Lung (tissue), 12 donors: Measurements from ENCODE around the gene FRK. TPM values are rescaled to one million over a fixed set of nuclear protein-coding genes. Genes with fewer than 3 reads are reported as not detected.

ENCODE experiments used
- ATAC-seq: fragments of 200-7000 bp; cut with Tn5 transposase; one replicate; pipeline ENCODE4 v1.9.1; 2020; ENCODE audit warnings: moderate number of reproducible peaks; ENCODE audit not compliant: insufficient read depth, low FRiP score
- DNase-seq, 3 donors: peaks; one replicate each; pipeline ENCODE4 v3.0.0-alpha.2; 2013 to 2017
- H3K27ac ChIP-seq, 2 donors: one replicate each; pipeline ENCODE4 v1.5.1; 2013; ENCODE audit warnings: mild to moderate bottlenecking in 2 of 2, moderate library complexity in 2 of 2, control low read depth in 1 of 2, inconsistent platforms in 1 of 2, low read depth in 1 of 2, low read length in 1 of 2
- H3K27me3 ChIP-seq, 3 donors: one replicate each; pipeline ENCODE4 v1.5.1; 2013; ENCODE audit warnings: low read length in 2 of 3; ENCODE audit not compliant: control insufficient read depth in 3 of 3, insufficient read depth in 3 of 3
- H3K36me3 ChIP-seq, 4 donors: one replicate each; pipeline ENCODE4 v1.5.1; 2013; ENCODE audit warnings: low read length in 4 of 4, mild to moderate bottlenecking in 1 of 4, moderate library complexity in 1 of 4; ENCODE audit not compliant: control insufficient read depth in 4 of 4, insufficient read depth in 4 of 4
- H3K4me1 ChIP-seq, 5 donors: one replicate each; pipeline ENCODE4 v1.5.1; 2013; ENCODE audit warnings: low read length in 5 of 5, mild to moderate bottlenecking in 2 of 5, moderate library complexity in 1 of 5; ENCODE audit not compliant: control insufficient read depth in 5 of 5, insufficient read depth in 5 of 5
- H3K4me3 ChIP-seq: one replicate; pipeline ENCODE4 v1.5.1; 2013; ENCODE audit warnings: mild to moderate bottlenecking, control low read depth, moderate library complexity
- H3K9ac ChIP-seq, 2 donors: one replicate each; pipeline ENCODE4 v1.5.1; 2013; ENCODE audit warnings: low read length in 2 of 2, control low read depth in 1 of 2; ENCODE audit not compliant: insufficient read depth in 1 of 2
- H3K9me3 ChIP-seq, 4 donors: one replicate each; pipeline ENCODE4 v1.5.1; 2013; ENCODE audit warnings: low read length in 3 of 4, mild to moderate bottlenecking in 1 of 4, moderate library complexity in 1 of 4; ENCODE audit not compliant: control insufficient read depth in 4 of 4, insufficient read depth in 3 of 4
- WGBS, 2 donors: extraction: QIAGEN DNeasy Blood & Tissue Kit; methylation state at CpG; one replicate each; pipeline ENCODE4 v1.1.7; 2013; 5-methylcytosine and 5-hydroxymethylcytosine counted together
- polyA plus RNA-seq, 2 donors: library from polyadenylated mRNA; stranded (reverse); fragments of 200-250 nt; gene quantifications; one replicate each; pipeline ENCODE4 v1.2.1, GENCODE V29; 2013
- total RNA-seq, 2 donors: library from RNA; depleted of rRNA in 1 of 2; stranded (reverse); fragments of >200 nt in 1 of 2; gene quantifications; one replicate each; pipeline ENCODE4 v1.2.1, GENCODE V29; 2014 to 2021
- TF ChIP-seq, protein P1 (sequence below): IDR thresholded peaks from 2 replicates; pipeline ENCODE4 v1.5.1; 2012; ENCODE audit warnings: mild to moderate bottlenecking; ENCODE audit errors: control extremely low read depth, extremely low read depth
- donor health status: control.
- donor health status: control.
- donor health status: Bipolar disorder and iron deficiency.
- donor health status: healthy.
- donor health status: DM: yes; HTN: yes; CAD: no.

Gene FRK
- total and polyA plus RNA-seq, 4 donors = 1.2 to 18.3 (median 5.1) TPM

DNA sequence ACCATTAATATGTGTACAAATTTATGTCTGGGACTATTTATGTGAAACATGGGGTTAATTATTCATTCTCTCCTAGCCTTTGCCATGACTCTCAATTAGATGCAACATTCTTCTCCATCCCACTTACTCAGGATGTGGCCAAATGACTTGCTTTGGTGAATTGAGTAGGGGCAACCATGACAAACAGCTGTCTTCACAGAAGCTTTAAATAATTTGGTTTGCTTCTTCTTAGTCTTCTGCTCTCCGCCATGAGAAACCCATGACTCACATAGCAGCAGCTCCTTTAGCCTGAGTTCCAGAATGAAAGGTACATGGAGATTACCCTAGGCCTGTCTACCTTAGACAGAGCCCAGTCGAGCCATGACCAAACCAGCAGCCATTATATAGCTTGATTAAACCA, 74.7 kb downstream of the FRK start:
- no peaks in the 10 kb centered on the region for H3K36me3 ChIP-seq
- 87 to 93% methylated on average over 2 of the region's 2 CpGs for WGBS, 2 donors
- no peaks in the 10 kb centered on the region for H3K27me3 ChIP-seq
- H3K9ac ChIP-seq = no peak overlapping the region
- DNase-seq (no peak), ATAC-seq (no peak)
- no peaks in the 10 kb centered on the region for H3K4me1 ChIP-seq
- no peak overlapping the region for H3K4me3 ChIP-seq
- TF ChIP-seq, protein P1, sequence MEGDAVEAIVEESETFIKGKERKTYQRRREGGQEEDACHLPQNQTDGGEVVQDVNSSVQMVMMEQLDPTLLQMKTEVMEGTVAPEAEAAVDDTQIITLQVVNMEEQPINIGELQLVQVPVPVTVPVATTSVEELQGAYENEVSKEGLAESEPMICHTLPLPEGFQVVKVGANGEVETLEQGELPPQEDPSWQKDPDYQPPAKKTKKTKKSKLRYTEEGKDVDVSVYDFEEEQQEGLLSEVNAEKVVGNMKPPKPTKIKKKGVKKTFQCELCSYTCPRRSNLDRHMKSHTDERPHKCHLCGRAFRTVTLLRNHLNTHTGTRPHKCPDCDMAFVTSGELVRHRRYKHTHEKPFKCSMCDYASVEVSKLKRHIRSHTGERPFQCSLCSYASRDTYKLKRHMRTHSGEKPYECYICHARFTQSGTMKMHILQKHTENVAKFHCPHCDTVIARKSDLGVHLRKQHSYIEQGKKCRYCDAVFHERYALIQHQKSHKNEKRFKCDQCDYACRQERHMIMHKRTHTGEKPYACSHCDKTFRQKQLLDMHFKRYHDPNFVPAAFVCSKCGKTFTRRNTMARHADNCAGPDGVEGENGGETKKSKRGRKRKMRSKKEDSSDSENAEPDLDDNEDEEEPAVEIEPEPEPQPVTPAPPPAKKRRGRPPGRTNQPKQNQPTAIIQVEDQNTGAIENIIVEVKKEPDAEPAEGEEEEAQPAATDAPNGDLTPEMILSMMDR = no peak
- H3K9me3 ChIP-seq = peaks cover 0 to 2% (median 0%) of the 10 kb centered on the region in 4 donors
- H3K27ac ChIP-seq = no peak overlapping the region

DNA sequence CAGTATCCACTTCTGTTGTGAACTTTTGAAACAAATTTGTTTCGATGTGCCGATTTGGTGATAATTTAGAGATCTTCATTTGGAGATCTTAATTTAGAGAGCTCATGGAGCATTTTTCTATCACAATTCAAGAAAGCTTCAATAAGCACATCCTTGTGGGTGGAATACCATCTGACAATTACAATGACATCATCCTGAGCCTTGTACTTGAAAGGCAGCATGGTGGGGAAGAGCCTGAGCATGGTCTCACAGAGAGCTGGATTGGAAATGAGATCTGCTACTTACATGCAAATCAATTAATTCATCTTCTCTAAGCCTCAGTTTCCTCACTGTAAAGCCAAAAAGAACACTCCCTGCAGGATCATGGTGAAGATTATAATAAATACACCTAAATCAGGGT, 75.9 kb downstream of the FRK start:
- Histone ChIP-seq H3K36me3 (no peaks in the 10 kb centered on the region), H3K4me1 (no peaks in the 10 kb centered on the region), H3K27ac (no peak overlapping the region), H3K9me3 (no peaks in the 10 kb centered on the region), H3K27me3 (no peaks in the 10 kb centered on the region), H3K4me3 (no peak overlapping the region), H3K9ac (no peak overlapping the region)
- ATAC-seq (no peak), DNase-seq (no peak)
- TF ChIP-seq, protein P1 = no peak
- 98 to 99% methylated on average over 2 of the region's 2 CpGs for WGBS, 2 donors

DNA sequence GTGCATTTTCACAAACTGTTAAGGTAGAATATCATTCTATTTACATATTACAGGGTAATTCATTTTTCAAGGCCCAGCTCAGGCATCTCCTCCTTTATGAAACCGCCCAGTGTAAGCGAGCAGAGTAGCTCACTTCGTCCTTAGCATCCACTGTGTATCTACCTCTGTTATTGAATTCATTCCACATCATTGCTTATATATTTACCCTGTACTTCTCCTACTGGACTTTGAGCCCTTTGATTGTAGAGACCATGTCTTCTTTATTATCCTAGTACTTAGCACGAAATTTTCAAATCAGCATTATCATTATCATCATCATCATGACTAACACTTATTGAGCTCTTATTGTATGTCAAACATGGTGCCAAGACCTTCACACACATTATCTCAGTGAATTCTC, 76.7 kb downstream of the FRK start:
- no peak for ATAC-seq
- TF ChIP-seq, protein P1 = no peak
- Histone ChIP-seq H3K9ac (no peak overlapping the region), H3K27ac (no peak overlapping the region), H3K36me3 (no peaks in the 10 kb centered on the region), H3K4me1 (no peaks in the 10 kb centered on the region), H3K4me3 (no peak overlapping the region), H3K9me3 (no peaks in the 10 kb centered on the region), H3K27me3 (no peaks in the 10 kb centered on the region)
- 88 to 95% methylated on average over 4 of the region's 4 CpGs for WGBS, 2 donors
- DNase-seq = no peak

DNA sequence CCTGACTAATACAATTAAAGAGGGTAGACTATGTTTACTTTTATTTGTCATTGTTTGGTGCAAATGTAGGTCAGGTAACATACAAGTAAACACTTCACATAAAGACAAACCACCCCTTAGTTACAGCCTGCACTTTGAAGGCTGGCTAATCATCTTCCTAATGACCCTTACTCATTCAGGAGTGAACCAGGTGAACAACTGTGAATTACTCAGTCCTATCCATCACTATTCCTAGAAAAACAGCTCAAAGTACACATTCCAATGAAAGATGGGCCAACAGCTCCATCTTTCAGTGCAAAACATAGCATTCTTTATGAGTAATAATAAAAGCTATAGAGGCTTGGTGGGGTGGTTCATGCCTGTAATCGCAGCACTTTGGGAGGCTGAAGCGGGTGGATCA, 78.2 kb downstream of the FRK start:
- 91 to 96% methylated on average over 2 of the region's 2 CpGs for WGBS, 2 donors
- H3K27me3 ChIP-seq = no peaks in the 10 kb centered on the region

More for the DNA sequence above, 78.2 kb downstream of the FRK start:
- ATAC-seq (no peak), DNase-seq (no peak)
- Histone ChIP-seq H3K4me3 (no peak overlapping the region), H3K36me3 (no peaks in the 10 kb centered on the region), H3K27ac (no peak overlapping the region), H3K9ac (no peak overlapping the region), H3K9me3 (no peaks in the 10 kb centered on the region), H3K4me1 (no peaks in the 10 kb centered on the region)
- TF ChIP-seq, protein P1 = no peak
